RWPE1 (cell line): ENCODE measurements around the gene PLA2G2C.
A peak's percentile ranks its signal among the peaks of the same experiment; 100 is the strongest.

Source experiments
- CTCF ChIA-PET: fragments of 350-600 bp; sonication (Branson Sonifier 250); formaldehyde crosslinking; extraction: SDS; loops from one replicate; lab custom pipeline; 2021; lab: Yijun Ruan, JAX
- POLR2A ChIA-PET: fragments of 400-600 bp; formaldehyde crosslinking; extraction: SDS; loops from one replicate; lab custom pipeline; 2020; ENCODE audit warnings: antibody characterized with exemption; ENCODE audit not compliant: low non-redundant PET; lab: Yijun Ruan, JAX
- DNase-seq: peaks from one replicate; pipeline ENCODE4 v3.0.0; 2012; ENCODE audit warnings: low spot score
- H3K27ac ChIP-seq: fragments of 450-650 bp; 2 replicates; pipeline ENCODE4 v1.5.1; 2017
- CTCF ChIP-seq: fragments of 450-650 bp; conservative IDR thresholded peaks from 2 replicates; pipeline ENCODE4 v1.5.1; 2017; ENCODE audit warnings: low read depth, mild to moderate bottlenecking

PLA2G2C gene

GRCh38 chr1:20216574-20216973, 30.3 kb upstream of the PLA2G2C start:
- ChIA-PET POLR2A (interaction anchor here (0.6 kb wide), 1 partner anchor 231 kb away, joined by 3 read pairs; no protein-coding TSS in a partner anchor), CTCF (interaction anchor here (0.6 to 2.2 kb wide), 8 partner anchors 22 to 432 kb away, joined by 3 to 16 read pairs (median 3); no protein-coding TSS in a partner anchor)
- no peak for DNase-seq
- 0 out of 2 replicates have a peak, but pooled peaks have one; percentile 11 for TF ChIP-seq CTCF
- no peak overlapping the region for H3K27ac ChIP-seq

GRCh38 chr1:20215716-20216115, 29.4 kb upstream of the PLA2G2C start:
- ChIA-PET CTCF (interaction anchor here (0.7 to 1.0 kb wide), 2 partner anchors 165 to 1297 kb away, joined by 3 to 5 read pairs; no protein-coding TSS in a partner anchor), POLR2A (no interaction called here)

GRCh38 chr1:20212685-20213331, 26.5 kb upstream of the PLA2G2C start:
- H3K27ac ChIP-seq: no peak overlapping the region; the same call in 1 of the 2 replicates
- DNase-seq: peak; percentile 84
- TF ChIP-seq CTCF: peak; percentile 83
- ChIA-PET CTCF (interaction anchor here (0.5 to 1.9 kb wide), 39 partner anchors 16 to 1329 kb away, joined by 3 to 17 read pairs (median 5); no protein-coding TSS in a partner anchor), POLR2A (interaction anchor here (0.5 kb wide), 1 partner anchor 215 kb away, joined by 5 read pairs; no protein-coding TSS in a partner anchor)

More at GRCh38 chr1:20215716-20216115, 29.4 kb upstream of the PLA2G2C start:
- no peak for TF ChIP-seq CTCF
- H3K27ac ChIP-seq: no peak overlapping the region
- DNase-seq: no peak

- no peak for DNase-seq
- CTCF ChIA-PET: interaction anchor here (0.5 to 1.9 kb wide), 26 partner anchors 17 to 1330 kb away, joined by 3 to 17 read pairs (median 5); no protein-coding TSS in a partner anchor
- POLR2A ChIA-PET: no interaction called here
- TF ChIP-seq CTCF: no peak
- H3K27ac ChIP-seq: peak overlapping the region; percentile 62
Measured at GRCh38 chr1:20212085-20212684, 25.9 kb upstream of the PLA2G2C start.

- ChIA-PET CTCF (interaction anchor here (1.2 to 1.8 kb wide), 3 partner anchors 18 to 273 kb away, joined by 5 to 6 read pairs (median 6); no protein-coding TSS in a partner anchor), POLR2A (no interaction called here)
- peak overlapping the region; percentile 62 for H3K27ac ChIP-seq
- no peak for TF ChIP-seq CTCF
- peak; percentile 85 for DNase-seq
Measured at GRCh38 chr1:20211511-20211931, 25.2 kb upstream of the PLA2G2C start.

GRCh38 chr1:20210736-20211460, 24.6 kb upstream of the PLA2G2C start:
- POLR2A ChIA-PET: no interaction called here
- CTCF ChIA-PET: interaction anchor here (0.9 to 1.8 kb wide), 2 partner anchors 58 to 283 kb away, joined by 3 to 6 read pairs; no protein-coding TSS in a partner anchor
- TF ChIP-seq CTCF: no peak
- DNase-seq: peak; percentile 13
- peak overlapping the region; percentile 62 for H3K27ac ChIP-seq
